ENCODE results near the gene TMEM200B.

DNA sequence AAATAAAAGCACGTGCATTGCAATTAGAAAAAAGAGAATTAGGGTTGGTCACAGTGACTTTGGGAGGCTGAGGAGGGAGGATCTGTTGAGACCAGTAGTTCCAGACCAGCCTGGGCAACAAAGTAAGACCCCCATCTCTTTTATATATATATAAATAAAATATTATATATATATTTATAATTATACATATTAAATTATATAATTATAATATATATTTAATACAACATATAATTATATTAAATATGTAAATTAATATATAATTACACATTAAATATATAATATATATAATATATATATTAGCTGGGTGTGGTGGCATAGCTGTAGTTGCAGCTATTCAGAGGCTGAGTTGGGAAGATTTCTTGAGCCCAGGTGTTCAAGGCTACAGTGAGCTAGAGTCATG lies 23.2 kb downstream of the TMEM200B start:
- TF ChIP-seq, protein P1, sequence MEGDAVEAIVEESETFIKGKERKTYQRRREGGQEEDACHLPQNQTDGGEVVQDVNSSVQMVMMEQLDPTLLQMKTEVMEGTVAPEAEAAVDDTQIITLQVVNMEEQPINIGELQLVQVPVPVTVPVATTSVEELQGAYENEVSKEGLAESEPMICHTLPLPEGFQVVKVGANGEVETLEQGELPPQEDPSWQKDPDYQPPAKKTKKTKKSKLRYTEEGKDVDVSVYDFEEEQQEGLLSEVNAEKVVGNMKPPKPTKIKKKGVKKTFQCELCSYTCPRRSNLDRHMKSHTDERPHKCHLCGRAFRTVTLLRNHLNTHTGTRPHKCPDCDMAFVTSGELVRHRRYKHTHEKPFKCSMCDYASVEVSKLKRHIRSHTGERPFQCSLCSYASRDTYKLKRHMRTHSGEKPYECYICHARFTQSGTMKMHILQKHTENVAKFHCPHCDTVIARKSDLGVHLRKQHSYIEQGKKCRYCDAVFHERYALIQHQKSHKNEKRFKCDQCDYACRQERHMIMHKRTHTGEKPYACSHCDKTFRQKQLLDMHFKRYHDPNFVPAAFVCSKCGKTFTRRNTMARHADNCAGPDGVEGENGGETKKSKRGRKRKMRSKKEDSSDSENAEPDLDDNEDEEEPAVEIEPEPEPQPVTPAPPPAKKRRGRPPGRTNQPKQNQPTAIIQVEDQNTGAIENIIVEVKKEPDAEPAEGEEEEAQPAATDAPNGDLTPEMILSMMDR (IDR thresholded peaks at IDR 0.05), result no peak
- TF ChIP-seq EZH2 (IDR thresholded peaks at IDR 0.05; ENCODE audit: borderline replicate concordance, insufficient read depth, low read depth, low read length, poor library complexity, severe bottlenecking), result no peak

Measured in B cell (primary cell).